Subcutaneous abdominal adipose tissue (tissue), 5 donors: ENCODE data around the gene IRF1.
"Not testable (repeated sequence)": the region's sequence is repeated elsewhere in the genome, so short reads cannot be mapped to it uniquely, and the experiment has no call there.

Experiments
- H3K27ac ChIP-seq: one replicate; pipeline ENCODE4 v1.7.0; 2013; ENCODE audit warnings: low read depth, mild to moderate bottlenecking, inconsistent platforms, low read length, moderate library complexity
- H3K27me3 ChIP-seq, 5 donors: one replicate each; pipeline ENCODE4 v1.7.0; 2013; ENCODE audit warnings: low read length in 5 of 5, inconsistent platforms in 1 of 5; ENCODE audit not compliant: control insufficient read depth in 5 of 5, insufficient read depth in 4 of 5
- H3K36me3 ChIP-seq, 5 donors: one replicate each; pipeline ENCODE4 v1.7.0; 2013; ENCODE audit warnings: low read length in 5 of 5; ENCODE audit not compliant: control insufficient read depth in 5 of 5, insufficient read depth in 5 of 5
- H3K4me1 ChIP-seq, 5 donors: one replicate each; pipeline ENCODE4 v1.7.0; 2013; ENCODE audit warnings: low read length in 5 of 5, mild to moderate bottlenecking in 3 of 5, moderate library complexity in 1 of 5; ENCODE audit not compliant: control insufficient read depth in 5 of 5, insufficient read depth in 5 of 5
- H3K4me3 ChIP-seq, 5 donors: one replicate each; pipeline ENCODE4 v1.7.0; 2013; ENCODE audit warnings: low read length in 5 of 5, low read depth in 1 of 5
- H3K9ac ChIP-seq, 5 donors: one replicate each; pipeline ENCODE4 v1.7.0; 2013; ENCODE audit warnings: low read length in 5 of 5, mild to moderate bottlenecking in 4 of 5, moderate library complexity in 3 of 5
- H3K9me3 ChIP-seq, 5 donors: one replicate each; pipeline ENCODE4 v1.7.0; 2013; ENCODE audit warnings: low read length in 5 of 5; ENCODE audit not compliant: control insufficient read depth in 5 of 5
- donor health status: healthy.
- donor health status: healthy.
- donor health status: healthy.
- donor health status: healthy.
- donor health status: healthy.

The IRF1 gene

GRCh38 chr5:132487841-132488555 is 2.6 kb downstream of the IRF1 start:
- Histone ChIP-seq H3K4me3 (peak overlapping the region; percentile 92 to 99 (median 96)), H3K27ac (peak overlapping the region; percentile 75), H3K9ac (peak overlapping the region; percentile 63 to 94 (median 89)), H3K9me3 (no peaks in the 10 kb centered on the region), H3K36me3 (peaks cover 4 to 65% (median 63%) of the 10 kb centered on the region in 5 donors), H3K4me1 (peaks cover 14 to 65% (median 47%) of the 10 kb centered on the region in 5 donors), H3K27me3 (no peaks in the 10 kb centered on the region)

- peak overlapping the region; percentile 12 to 99 (median 96) for H3K4me3 ChIP-seq
- H3K36me3 ChIP-seq: peaks cover 4 to 68% (median 67%) of the 10 kb centered on the region in 5 donors
- H3K27me3 ChIP-seq: no peaks in the 10 kb centered on the region
- H3K27ac ChIP-seq: peak overlapping the region; percentile 75
- H3K4me1 ChIP-seq: peaks cover 14 to 62% (median 44%) of the 10 kb centered on the region in 5 donors
- H3K9ac ChIP-seq: peak overlapping the region in 4 of 5 donors; percentile 44 to 94 (median 90)
- H3K9me3 ChIP-seq: no peaks in the 10 kb centered on the region
These were observed 3.5 kb downstream of the IRF1 start for GRCh38 chr5:132487095-132487428.

GRCh38 chr5:132486318-132487094 is 4.1 kb downstream of the IRF1 start:
- Histone ChIP-seq H3K4me1 (peaks cover 9 to 57% (median 41%) of the 10 kb centered on the region in 5 donors), H3K4me3 (peak overlapping the region; percentile 12 to 99 (median 96)), H3K9ac (peak overlapping the region in 3 of 5 donors; percentile 44 to 93 (median 87)), H3K27ac (peak overlapping the region; percentile 75), H3K27me3 (no peaks in the 10 kb centered on the region), H3K9me3 (no peaks in the 10 kb centered on the region), H3K36me3 (peaks cover 4 to 71% (median 71%) of the 10 kb centered on the region in 5 donors)

DNA sequence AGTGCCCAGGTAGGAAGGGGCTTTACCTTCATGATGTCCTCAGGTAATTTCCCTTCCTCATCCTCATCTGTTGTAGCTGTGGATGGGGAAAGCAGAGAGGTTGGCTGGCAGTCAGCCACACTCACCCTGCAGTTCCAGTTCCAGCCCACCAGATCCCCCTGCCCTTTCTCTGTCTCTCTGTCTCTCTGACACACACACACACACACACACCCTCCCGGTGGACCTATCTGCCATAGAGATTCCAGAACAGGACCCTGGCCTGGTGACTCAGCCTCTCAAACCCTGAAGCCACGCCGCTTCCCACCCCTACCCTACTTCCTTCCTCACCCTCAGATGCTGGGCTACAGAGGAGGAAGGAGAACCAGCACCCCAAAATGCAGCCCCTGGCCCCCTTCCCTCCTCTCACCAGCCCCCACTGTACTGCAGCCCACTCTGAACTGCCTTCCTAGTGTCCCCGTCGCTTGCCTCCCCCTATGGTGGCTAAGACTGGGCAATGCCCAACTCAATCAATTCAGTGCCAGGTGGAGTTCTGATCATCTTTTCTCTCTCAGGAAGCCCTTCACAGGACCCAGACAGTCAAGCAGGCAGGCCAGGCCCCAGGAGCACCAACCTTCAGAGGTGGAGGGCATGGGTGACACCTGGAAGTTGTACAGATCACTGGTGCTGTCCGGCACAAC is 4.8 kb downstream of the IRF1 start:
- Histone ChIP-seq H3K9ac (peak overlapping the region in 1 of 5 donors; percentile 38), H3K9me3 (no peaks in the 10 kb centered on the region), H3K36me3 (peaks cover 4 to 79% (median 72%) of the 10 kb centered on the region in 5 donors), H3K4me3 (peak overlapping the region in 3 of 5 donors; percentile 17 to 99 (median 95)), H3K27ac (peak overlapping the region; percentile 75), H3K27me3 (no peaks in the 10 kb centered on the region), H3K4me1 (peaks cover 7 to 51% (median 37%) of the 10 kb centered on the region in 5 donors)

- peak overlapping the region in 1 of 5 donors; percentile 95 for H3K4me3 ChIP-seq
- not testable (repeated sequence) for H3K27me3 ChIP-seq, H3K9me3 ChIP-seq
- H3K4me1 ChIP-seq: peaks cover 7 to 52% (median 37%) of the 10 kb centered on the region in 5 donors
- peak overlapping the region; percentile 75 for H3K27ac ChIP-seq
- H3K36me3 ChIP-seq: peaks cover 4 to 80% (median 72%) of the 10 kb centered on the region in 5 donors
- H3K9ac ChIP-seq: peak overlapping the region in 1 of 5 donors; percentile 38
These were observed 5.5 kb downstream of the IRF1 start for GRCh38 chr5:132484876-132485640.

DNA sequence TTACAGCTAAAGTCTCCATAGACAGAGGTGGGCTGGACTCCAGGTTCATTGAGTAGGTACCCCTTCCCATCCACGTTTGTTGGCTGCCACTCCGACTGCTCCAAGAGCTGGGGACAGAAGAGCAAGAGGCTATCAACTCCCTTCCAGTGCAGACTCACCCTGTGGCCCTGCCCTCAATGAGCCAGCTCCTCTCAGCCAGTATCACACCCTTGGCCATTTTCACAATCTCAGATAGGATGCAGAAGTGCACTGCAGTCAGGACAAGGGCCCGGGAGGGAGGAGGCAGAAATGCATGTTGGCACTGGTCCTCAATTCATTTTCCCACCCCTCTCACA is 6.2 kb downstream of the IRF1 start:
- no peak overlapping the region for H3K27ac ChIP-seq
- no peak overlapping the region for H3K4me3 ChIP-seq
- H3K9me3 ChIP-seq: no peaks in the 10 kb centered on the region
- no peak overlapping the region for H3K9ac ChIP-seq
- H3K36me3 ChIP-seq: peaks cover 4 to 80% (median 70%) of the 10 kb centered on the region in 5 donors
- H3K27me3 ChIP-seq: no peaks in the 10 kb centered on the region
- H3K4me1 ChIP-seq: peaks cover 6 to 53% (median 33%) of the 10 kb centered on the region in 5 donors

GRCh38 chr5:132483661-132484390 is 6.7 kb downstream of the IRF1 start:
- no peak overlapping the region for H3K4me3 ChIP-seq
- no peak overlapping the region for H3K9ac ChIP-seq
- H3K27ac ChIP-seq: peak overlapping the region; percentile 25
- H3K27me3 ChIP-seq: no peaks in the 10 kb centered on the region
- H3K9me3 ChIP-seq: no peaks in the 10 kb centered on the region
- H3K4me1 ChIP-seq: peaks cover 5 to 53% (median 33%) of the 10 kb centered on the region in 5 donors
- peaks cover 4 to 75% (median 65%) of the 10 kb centered on the region in 5 donors for H3K36me3 ChIP-seq

DNA sequence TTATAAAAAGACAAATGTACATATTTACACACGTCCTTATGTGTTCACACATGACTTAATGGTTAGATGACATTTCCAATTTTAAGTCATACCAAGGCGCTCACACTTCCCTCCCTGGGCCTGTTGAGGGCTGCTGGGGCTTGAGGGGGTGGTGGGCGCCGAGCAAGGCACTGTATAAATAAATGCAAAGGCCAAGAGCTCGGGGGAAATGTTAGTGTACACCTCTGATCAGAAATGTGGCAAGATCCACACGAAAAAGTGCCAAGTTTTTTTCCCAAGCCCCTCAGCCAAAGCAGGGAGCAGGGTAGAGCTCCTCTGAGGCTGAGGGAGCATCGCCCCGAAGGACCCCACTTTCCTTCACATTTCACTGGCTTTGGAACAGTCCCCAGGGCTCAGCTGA is 7.5 kb downstream of the IRF1 start:
- H3K36me3 ChIP-seq: peaks cover 0 to 68% (median 57%) of the 10 kb centered on the region in 5 donors
- H3K4me3 ChIP-seq: no peak overlapping the region
- no peaks in the 10 kb centered on the region for H3K27me3 ChIP-seq
- peak overlapping the region; percentile 25 for H3K27ac ChIP-seq
- peaks cover 5 to 53% (median 33%) of the 10 kb centered on the region in 5 donors for H3K4me1 ChIP-seq
- H3K9me3 ChIP-seq: no peaks in the 10 kb centered on the region
- H3K9ac ChIP-seq: no peak overlapping the region
